HCT116 (cell line): ENCODE measurements around the gene RPL28. TPM values are rescaled to one million over a fixed set of nuclear protein-coding genes. Genes with fewer than 3 reads are reported as not detected.

Source experiments
- ATAC-seq: fragments of 200-7000 bp; cut with Tn5 transposase; 2 replicates; pipeline ENCODE4 v1.9.1; 2020; ENCODE audit warnings: mild to moderate bottlenecking, moderate library complexity
- BruUV-seq: library from RNA; stranded (reverse); fragments of 400-500 nt; replicated peaks from 2 replicates; lab custom pipeline; 2021; lab: Mats Ljungman, UMichigan
- CTCF ChIA-PET: fragments of 300-600 bp; sonication (Branson Sonifier 250); formaldehyde crosslinking; loops from one replicate; lab custom pipeline; 2021; ENCODE audit warnings: antibody characterized with exemption; lab: Charles Lee
- POLR2A ChIA-PET: fragments of 300-600, 350-600 bp; sonication (Branson Sonifier 250); formaldehyde crosslinking; loops from one replicate; lab custom pipeline; 2021; ENCODE audit warnings: antibody characterized with exemption; lab: Charles Lee
- RAD21 ChIA-PET, 2 experiments: fragments of 300-600 bp; sonication (Branson Sonifier 250); formaldehyde crosslinking; loops; one replicate each; lab custom pipeline; 2023; ENCODE audit warnings: low total read pairs in 2 of 2; ENCODE audit not compliant: uncharacterized antibody in 2 of 2, unreplicated experiment in 2 of 2, low non-redundant PET in 1 of 2; lab: Charles Lee
- DNase-seq: peaks from one replicate; pipeline ENCODE4 v3.0.0-alpha.2; 2010; ENCODE audit warnings: low read depth, low spot score
- H2AFZ ChIP-seq: fragments of 200-600 bp; shearing (Covaris generic), sonication (generic); 2 replicates; pipeline ENCODE4 v1.6.1; 2017; ENCODE audit warnings: low read depth, mixed run types, mixed read lengths, antibody characterized with exemption, low read length; ENCODE audit not compliant: poor library complexity, severe bottlenecking
- H3K27ac ChIP-seq: 2 replicates; pipeline ENCODE4 v1.5.1; 2012; ENCODE audit warnings: low read depth, low read length
- H3K27me3 ChIP-seq: fragments of 200-600 bp; sonication (generic); 2 replicates; pipeline ENCODE4 v1.6.1; 2016; ENCODE audit warnings: mixed run types, low read length, mixed read lengths; ENCODE audit not compliant: insufficient read depth
- H3K36me3 ChIP-seq, 2 experiments: fragments of 200-500 bp in 1 of 2; fragments of 200-600 bp in 1 of 2; sonication (Bioruptor generic) in 1 of 2; sonication (generic) in 1 of 2; 2 replicates each; pipeline versions ENCODE4 v1.5.1 to v1.6.1; 2014 to 2016; ENCODE audit warnings: low read length in 2 of 2, inconsistent platforms in 1 of 2, mixed read lengths in 1 of 2, mixed run types in 1 of 2; ENCODE audit not compliant: insufficient read depth in 2 of 2, control insufficient read depth in 1 of 2
- H3K4me1 ChIP-seq, 2 experiments: fragments of 200-600 bp in 1 of 2; sonication (generic) in 1 of 2; 2 replicates each; pipeline versions ENCODE4 v1.5.1 to v1.6.1; 2012 to 2017; ENCODE audit warnings: low read length in 2 of 2, inconsistent platforms in 1 of 2, mild to moderate bottlenecking in 1 of 2, mixed read lengths in 1 of 2, mixed run types in 1 of 2, moderate library complexity in 1 of 2; ENCODE audit not compliant: insufficient read depth in 2 of 2, control insufficient read depth in 1 of 2
- H3K4me2 ChIP-seq: fragments of 200-600 bp; sonication (generic); 2 replicates; pipeline ENCODE4 v1.6.1; 2017; ENCODE audit warnings: mixed run types, low read length, mixed read lengths
- H3K4me3 ChIP-seq, 2 experiments: fragments of 200-600 bp in 1 of 2; sonication (generic) in 1 of 2; replicated peaks in 1 of 2; 2 replicates each; pipeline ENCODE4 v1.5.1; 2011 to 2016; ENCODE audit warnings: low read length in 2 of 2, control low read depth in 1 of 2, low read depth in 1 of 2, mild to moderate bottlenecking in 1 of 2, mixed read lengths in 1 of 2, mixed run types in 1 of 2
- H3K79me2 ChIP-seq: fragments of 200-600 bp; sonication (generic); 2 replicates; pipeline ENCODE4 v1.6.1; 2017; ENCODE audit warnings: mild to moderate bottlenecking, mixed run types, low read length, moderate library complexity, mixed read lengths; ENCODE audit not compliant: insufficient read depth
- H3K9ac ChIP-seq: fragments of 200-600 bp; sonication (generic); 2 replicates; pipeline ENCODE4 v1.6.1; 2016; ENCODE audit warnings: low read length, mixed read lengths
- H3K9me2 ChIP-seq: fragments of 200-600 bp; sonication (generic), shearing (Covaris generic); 2 replicates; pipeline ENCODE4 v1.6.1; 2017; ENCODE audit warnings: mixed run types, mild to moderate bottlenecking, moderate library complexity; ENCODE audit not compliant: insufficient read depth
- H3K9me3 ChIP-seq, 2 experiments: fragments of 200-500 bp in 1 of 2; fragments of 200-600 bp in 1 of 2; sonication (Bioruptor generic) in 1 of 2; sonication (generic) in 1 of 2; 2 replicates each; pipeline ENCODE4 v1.6.1; 2014 to 2017; ENCODE audit warnings: low read length in 2 of 2, mixed read lengths in 2 of 2, inconsistent platforms in 1 of 2, low read depth in 1 of 2, mild to moderate bottlenecking in 1 of 2, mixed run types in 1 of 2, moderate library complexity in 1 of 2; ENCODE audit not compliant: control insufficient read depth in 1 of 2, insufficient read depth in 1 of 2
- H4K20me1 ChIP-seq: fragments of 200-600 bp; sonication (generic), shearing (Covaris generic); 2 replicates; pipeline ENCODE4 v1.6.1; 2017; ENCODE audit warnings: mixed run types, mild to moderate bottlenecking, moderate library complexity; ENCODE audit not compliant: insufficient read depth
- CBX3 ChIP-seq: IDR thresholded peaks from 2 replicates; pipeline ENCODE4 v1.6.1; 2012; ENCODE audit warnings: low read depth
- CEBPB ChIP-seq: IDR thresholded peaks from 2 replicates; pipeline ENCODE4 v1.6.1; 2012; ENCODE audit warnings: low read depth
- EGR1 ChIP-seq: IDR thresholded peaks from 2 replicates; pipeline ENCODE4 v1.6.1; 2012; ENCODE audit warnings: low read depth
- ELF1 ChIP-seq: IDR thresholded peaks from 2 replicates; pipeline ENCODE4 v1.6.1; 2012; ENCODE audit warnings: low read depth, borderline replicate concordance
- EZH2 ChIP-seq: fragments of 200-600 bp; sonication (generic); IDR thresholded peaks from 2 replicates; pipeline ENCODE4 v1.6.1; 2017; ENCODE audit warnings: antibody characterized with exemption, mixed run types
- EZH2phosphoT487 ChIP-seq: fragments of 200-600 bp; IDR thresholded peaks from 2 replicates; pipeline ENCODE4 v1.6.1; 2018; ENCODE audit warnings: antibody characterized with exemption, borderline replicate concordance
- FOSL1 ChIP-seq: IDR thresholded peaks from 2 replicates; pipeline ENCODE4 v1.6.1; 2012; ENCODE audit warnings: low read depth
- JUND ChIP-seq: IDR thresholded peaks from 2 replicates; pipeline ENCODE4 v1.6.1; 2012
- POLR2A ChIP-seq: IDR thresholded peaks from 2 replicates; pipeline ENCODE4 v1.7.0; 2011; ENCODE audit warnings: borderline replicate concordance; ENCODE audit not compliant: insufficient read depth, insufficient read length; ENCODE audit errors: extremely low read depth
- SIN3A ChIP-seq: IDR thresholded peaks from 2 replicates; pipeline ENCODE4 v1.6.1; 2012; ENCODE audit warnings: low read depth
- SP1 ChIP-seq: IDR thresholded peaks from 2 replicates; pipeline ENCODE4 v1.6.1; 2012; ENCODE audit warnings: low read depth
- SRF ChIP-seq: IDR thresholded peaks from 2 replicates; pipeline ENCODE4 v1.6.1; 2012; ENCODE audit warnings: low read depth
- TCF7L2 ChIP-seq: IDR thresholded peaks from 2 replicates; pipeline ENCODE4 v1.7.0; 2011; ENCODE audit warnings: borderline replicate concordance, inconsistent platforms; ENCODE audit not compliant: insufficient read depth, insufficient read length; ENCODE audit errors: extremely low read depth
- ZFX ChIP-seq: fragments of 450-650 bp; IDR thresholded peaks from 2 replicates; pipeline ENCODE4 v1.6.1; 2017
- ZNF274 ChIP-seq: fragments of 200-500 bp; sonication (Bioruptor generic); IDR thresholded peaks from 2 replicates; pipeline ENCODE4 v1.6.1; 2014; ENCODE audit warnings: mild to moderate bottlenecking, low read depth, low read length, inconsistent platforms
- intact Hi-C: fragments of 100-400 bp; cut with micrococcal nuclease; formaldehyde crosslinking; loops from 2 replicates; pipeline ENCODE4 v1.10.0; 2022
- total RNA-seq: library from RNA; stranded (reverse); gene quantifications from one replicate; pipeline ENCODE4 v1.2.1, GENCODE V29; 2021; ENCODE audit not compliant: unreplicated experiment
- TF ChIP-seq, protein P1 (sequence below): IDR thresholded peaks from 2 replicates; pipeline ENCODE4 v1.6.1; 2011; ENCODE audit warnings: mild to moderate bottlenecking, low read length, moderate library complexity; ENCODE audit not compliant: insufficient replicate concordance; ENCODE audit errors: extremely low read depth
- TF ChIP-seq, protein P2 (sequence below): IDR thresholded peaks from 2 replicates; pipeline ENCODE4 v1.6.1; 2012
- TF ChIP-seq, protein P3 (sequence below): IDR thresholded peaks from 2 replicates; pipeline ENCODE4 v1.6.1; 2012; ENCODE audit warnings: low read depth
- TF ChIP-seq, protein P4 (sequence below), 3 experiments: fragments of 200-600 bp in 1 of 3; sonication (generic) in 1 of 3; IDR thresholded peaks in 2 of 3; conservative IDR thresholded peaks in 1 of 3; 2 replicates each; pipeline ENCODE4 v1.5.1; 2012 to 2017; ENCODE audit warnings: low read depth in 2 of 3, low read length in 2 of 3, antibody characterized with exemption in 1 of 3, borderline replicate concordance in 1 of 3, control low read depth in 1 of 3, mild to moderate bottlenecking in 1 of 3, mixed read lengths in 1 of 3, mixed run types in 1 of 3, moderate library complexity in 1 of 3; ENCODE audit not compliant: insufficient read depth in 1 of 3

Gene RPL28
- total RNA-seq, 1 experiment from 2014 or later, result 3,050 TPM

DNA sequence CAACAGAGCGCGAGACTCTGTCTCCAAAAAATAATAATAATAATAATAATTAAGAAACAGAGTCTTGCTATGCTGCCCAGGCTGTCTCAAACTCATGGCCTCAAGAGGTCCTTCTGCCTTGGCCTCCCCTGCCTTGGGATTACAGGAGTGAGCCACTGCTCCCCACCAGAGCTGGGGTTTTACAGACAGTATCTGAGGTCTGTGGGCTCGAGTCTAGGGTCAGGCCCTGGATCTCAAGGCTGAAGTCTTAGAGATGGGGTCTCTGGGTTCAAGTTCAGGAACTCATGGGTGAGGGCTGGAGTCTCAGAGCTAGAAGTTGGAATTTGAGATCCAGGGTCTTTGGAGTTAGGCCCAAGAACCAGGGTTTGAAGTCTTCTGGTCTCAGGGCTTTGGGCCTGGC is 18.9 kb upstream of the RPL28 start:
- no peaks in the 10 kb centered on the region for H3K9me2 ChIP-seq
- no peaks in the 10 kb centered on the region for H3K79me2 ChIP-seq
- no peak overlapping the region for H3K27ac ChIP-seq
- H3K4me2 ChIP-seq, result no peak overlapping the region
- no peaks in the 10 kb centered on the region for H3K9me3 ChIP-seq
- ChIA-PET CTCF (no interaction called here), POLR2A (no interaction called here), RAD21 (no interaction called here)
- intact Hi-C loops, result no loop called here
- no peak overlapping the region for H3K9ac ChIP-seq
- ATAC-seq (no peak), DNase-seq (no peak)
- H4K20me1 ChIP-seq, result no peaks in the 10 kb centered on the region
- TF ChIP-seq, protein P1, sequence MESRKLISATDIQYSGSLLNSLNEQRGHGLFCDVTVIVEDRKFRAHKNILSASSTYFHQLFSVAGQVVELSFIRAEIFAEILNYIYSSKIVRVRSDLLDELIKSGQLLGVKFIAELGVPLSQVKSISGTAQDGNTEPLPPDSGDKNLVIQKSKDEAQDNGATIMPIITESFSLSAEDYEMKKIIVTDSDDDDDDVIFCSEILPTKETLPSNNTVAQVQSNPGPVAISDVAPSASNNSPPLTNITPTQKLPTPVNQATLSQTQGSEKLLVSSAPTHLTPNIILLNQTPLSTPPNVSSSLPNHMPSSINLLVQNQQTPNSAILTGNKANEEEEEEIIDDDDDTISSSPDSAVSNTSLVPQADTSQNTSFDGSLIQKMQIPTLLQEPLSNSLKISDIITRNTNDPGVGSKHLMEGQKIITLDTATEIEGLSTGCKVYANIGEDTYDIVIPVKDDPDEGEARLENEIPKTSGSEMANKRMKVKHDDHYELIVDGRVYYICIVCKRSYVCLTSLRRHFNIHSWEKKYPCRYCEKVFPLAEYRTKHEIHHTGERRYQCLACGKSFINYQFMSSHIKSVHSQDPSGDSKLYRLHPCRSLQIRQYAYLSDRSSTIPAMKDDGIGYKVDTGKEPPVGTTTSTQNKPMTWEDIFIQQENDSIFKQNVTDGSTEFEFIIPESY, result no peak
- no peak for TF ChIP-seq SRF
- no peak for TF ChIP-seq CBX3
- no peak for TF ChIP-seq EZH2phosphoT487
- TF ChIP-seq SP1, result no peak
- no peak for TF ChIP-seq POLR2A
- no peak for TF ChIP-seq ZNF274
- no peak for TF ChIP-seq ELF1
- TF ChIP-seq, protein P2, sequence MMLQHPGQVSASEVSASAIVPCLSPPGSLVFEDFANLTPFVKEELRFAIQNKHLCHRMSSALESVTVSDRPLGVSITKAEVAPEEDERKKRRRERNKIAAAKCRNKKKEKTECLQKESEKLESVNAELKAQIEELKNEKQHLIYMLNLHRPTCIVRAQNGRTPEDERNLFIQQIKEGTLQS, result no peak
- TF ChIP-seq ZFX, result no peak
- no peak for TF ChIP-seq FOSL1
- no peak for TF ChIP-seq EGR1
- no peak for TF ChIP-seq EZH2
- TF ChIP-seq, protein P3, sequence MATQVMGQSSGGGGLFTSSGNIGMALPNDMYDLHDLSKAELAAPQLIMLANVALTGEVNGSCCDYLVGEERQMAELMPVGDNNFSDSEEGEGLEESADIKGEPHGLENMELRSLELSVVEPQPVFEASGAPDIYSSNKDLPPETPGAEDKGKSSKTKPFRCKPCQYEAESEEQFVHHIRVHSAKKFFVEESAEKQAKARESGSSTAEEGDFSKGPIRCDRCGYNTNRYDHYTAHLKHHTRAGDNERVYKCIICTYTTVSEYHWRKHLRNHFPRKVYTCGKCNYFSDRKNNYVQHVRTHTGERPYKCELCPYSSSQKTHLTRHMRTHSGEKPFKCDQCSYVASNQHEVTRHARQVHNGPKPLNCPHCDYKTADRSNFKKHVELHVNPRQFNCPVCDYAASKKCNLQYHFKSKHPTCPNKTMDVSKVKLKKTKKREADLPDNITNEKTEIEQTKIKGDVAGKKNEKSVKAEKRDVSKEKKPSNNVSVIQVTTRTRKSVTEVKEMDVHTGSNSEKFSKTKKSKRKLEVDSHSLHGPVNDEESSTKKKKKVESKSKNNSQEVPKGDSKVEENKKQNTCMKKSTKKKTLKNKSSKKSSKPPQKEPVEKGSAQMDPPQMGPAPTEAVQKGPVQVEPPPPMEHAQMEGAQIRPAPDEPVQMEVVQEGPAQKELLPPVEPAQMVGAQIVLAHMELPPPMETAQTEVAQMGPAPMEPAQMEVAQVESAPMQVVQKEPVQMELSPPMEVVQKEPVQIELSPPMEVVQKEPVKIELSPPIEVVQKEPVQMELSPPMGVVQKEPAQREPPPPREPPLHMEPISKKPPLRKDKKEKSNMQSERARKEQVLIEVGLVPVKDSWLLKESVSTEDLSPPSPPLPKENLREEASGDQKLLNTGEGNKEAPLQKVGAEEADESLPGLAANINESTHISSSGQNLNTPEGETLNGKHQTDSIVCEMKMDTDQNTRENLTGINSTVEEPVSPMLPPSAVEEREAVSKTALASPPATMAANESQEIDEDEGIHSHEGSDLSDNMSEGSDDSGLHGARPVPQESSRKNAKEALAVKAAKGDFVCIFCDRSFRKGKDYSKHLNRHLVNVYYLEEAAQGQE, result no peak
- TF ChIP-seq SIN3A, result no peak
- TF ChIP-seq CEBPB, result no peak
- TF ChIP-seq, protein P4, sequence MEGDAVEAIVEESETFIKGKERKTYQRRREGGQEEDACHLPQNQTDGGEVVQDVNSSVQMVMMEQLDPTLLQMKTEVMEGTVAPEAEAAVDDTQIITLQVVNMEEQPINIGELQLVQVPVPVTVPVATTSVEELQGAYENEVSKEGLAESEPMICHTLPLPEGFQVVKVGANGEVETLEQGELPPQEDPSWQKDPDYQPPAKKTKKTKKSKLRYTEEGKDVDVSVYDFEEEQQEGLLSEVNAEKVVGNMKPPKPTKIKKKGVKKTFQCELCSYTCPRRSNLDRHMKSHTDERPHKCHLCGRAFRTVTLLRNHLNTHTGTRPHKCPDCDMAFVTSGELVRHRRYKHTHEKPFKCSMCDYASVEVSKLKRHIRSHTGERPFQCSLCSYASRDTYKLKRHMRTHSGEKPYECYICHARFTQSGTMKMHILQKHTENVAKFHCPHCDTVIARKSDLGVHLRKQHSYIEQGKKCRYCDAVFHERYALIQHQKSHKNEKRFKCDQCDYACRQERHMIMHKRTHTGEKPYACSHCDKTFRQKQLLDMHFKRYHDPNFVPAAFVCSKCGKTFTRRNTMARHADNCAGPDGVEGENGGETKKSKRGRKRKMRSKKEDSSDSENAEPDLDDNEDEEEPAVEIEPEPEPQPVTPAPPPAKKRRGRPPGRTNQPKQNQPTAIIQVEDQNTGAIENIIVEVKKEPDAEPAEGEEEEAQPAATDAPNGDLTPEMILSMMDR (IDR thresholded peaks at IDR 0.05 in 2 of 3, conservative IDR thresholded peaks at IDR 0.05 in 1 of 3; ENCODE audit: borderline replicate concordance in 1 of 3, insufficient read depth in 1 of 3, low read depth in 2 of 3, low read length in 2 of 3), result no peak
- TF ChIP-seq JUND, result no peak
- no peak for TF ChIP-seq TCF7L2
- no peak overlapping the region for H3K4me3 ChIP-seq
- no peak overlapping the region for H2AFZ ChIP-seq
- H3K36me3 ChIP-seq, result no peaks in the 10 kb centered on the region
- H3K4me1 ChIP-seq, result peaks cover 3 to 17% of the 10 kb centered on the region in 2 experiments; a peak in 3 of 4 replicates
- no peaks in the 10 kb centered on the region for H3K27me3 ChIP-seq
- BruUV-seq, result no TSS peak
